Smooth muscle cell (in vitro differentiated cells): ENCODE measurements around the gene BCL2L2. TPM values are rescaled to one million over a fixed set of nuclear protein-coding genes. Genes with fewer than 3 reads are reported as not detected.

Source experiments
- DNase-seq: peaks from one replicate; lab custom pipeline; 2025; ENCODE audit not compliant: unreplicated experiment; lab: John Stamatoyannopoulos, UW
- H2AFZ ChIP-seq: fragments of 200-600 bp; sonication (generic); 2 replicates; pipeline ENCODE4 v1.6.0; 2016; ENCODE audit warnings: antibody characterized with exemption, low read depth, mild to moderate bottlenecking
- H3F3A ChIP-seq: fragments of 200-600 bp; sonication (generic); 2 replicates; pipeline ENCODE4 v1.6.0; 2017; ENCODE audit warnings: antibody characterized with exemption, low read depth
- H3K27ac ChIP-seq: fragments of 200-600 bp; sonication (generic); 2 replicates; pipeline ENCODE4 v1.5.1; 2016; ENCODE audit warnings: low read depth, mild to moderate bottlenecking
- H3K27me3 ChIP-seq: fragments of 200-600 bp; sonication (generic); 2 replicates; pipeline ENCODE4 v1.6.1; 2016; ENCODE audit warnings: low read depth, mild to moderate bottlenecking
- H3K36me3 ChIP-seq: fragments of 200-600 bp; sonication (generic); 2 replicates; pipeline ENCODE4 v1.5.1; 2016; ENCODE audit warnings: low read depth
- H3K4me1 ChIP-seq: fragments of 200-600 bp; sonication (generic); 2 replicates; pipeline ENCODE4 v1.5.1; 2016; ENCODE audit warnings: low read depth
- H3K4me2 ChIP-seq: fragments of 200-600 bp; sonication (generic); 2 replicates; pipeline ENCODE4 v1.6.0; 2016; ENCODE audit warnings: mild to moderate bottlenecking
- H3K4me3 ChIP-seq: fragments of 200-600 bp; sonication (generic); 2 replicates; pipeline ENCODE4 v1.5.1; 2016; ENCODE audit warnings: mild to moderate bottlenecking
- H3K79me2 ChIP-seq: fragments of 200-600 bp; sonication (generic); 2 replicates; pipeline ENCODE4 v1.6.0; 2016; ENCODE audit warnings: low read depth, mild to moderate bottlenecking
- H3K9ac ChIP-seq: fragments of 200-600 bp; sonication (generic); 2 replicates; pipeline ENCODE4 v1.6.0; 2016; ENCODE audit warnings: low read depth
- H3K9me3 ChIP-seq: fragments of 200-600 bp; sonication (generic); replicated peaks from 2 replicates; pipeline ENCODE4 v1.5.1; 2016; ENCODE audit warnings: low read depth
- H4K20me1 ChIP-seq: fragments of 200-600 bp; sonication (generic); 2 replicates; pipeline ENCODE4 v1.6.0; 2016; ENCODE audit warnings: low read depth
- CTCF ChIP-seq: fragments of 200-600 bp; sonication (generic); IDR thresholded peaks from 2 replicates; pipeline ENCODE4 v1.5.1; 2017; ENCODE audit warnings: borderline replicate concordance, mild to moderate bottlenecking, antibody characterized with exemption; ENCODE audit not compliant: insufficient read depth, poor library complexity, severe bottlenecking
- WGBS: methylation state at CpG from one replicate; pipeline ENCODE4 v1.1.7; 2016; ENCODE audit warnings: low lambda C conversion rate; 5-methylcytosine and 5-hydroxymethylcytosine counted together
- polyA plus RNA-seq: library from polyadenylated mRNA; unstranded; fragments of >200 nt; fragmentation: Nextera tagmentation; extraction: Ambion mirVana; gene quantifications from 2 replicates; pipeline ENCODE4 v1.2.1, GENCODE V29; 2016
- total RNA-seq: library from RNA; depleted of rRNA; stranded (reverse); fragments of >200 nt; gene quantifications from 2 replicates; pipeline ENCODE4 v1.2.3, GENCODE V29; 2014

Gene BCL2L2
- total and polyA plus RNA-seq, 2 experiments from 2014 or later = 1.6 to 11.7 TPM

GRCh38 chr14:23299211-23299957 is 7.2 kb upstream of the BCL2L2 start:
- Histone ChIP-seq H3K4me3 (no peak overlapping the region), H3K27me3 (no peaks in the 10 kb centered on the region), H3K27ac (peak overlapping the region; percentile 45), H3F3A (peaks cover 9% of the 10 kb centered on the region), H3K9ac (no peak overlapping the region), H3K4me1 (peaks cover 9% of the 10 kb centered on the region), H3K9me3 (no peaks in the 10 kb centered on the region), H3K36me3 (no peaks in the 10 kb centered on the region), H2AFZ (no peak overlapping the region), H3K79me2 (no peaks in the 10 kb centered on the region), H4K20me1 (no peaks in the 10 kb centered on the region), H3K4me2 (no peak overlapping the region)
- TF ChIP-seq CTCF = peak; percentile 26
- WGBS = 95% methylated on average over 2 of the region's 2 CpGs
- no peak for DNase-seq

- peaks cover 9% of the 10 kb centered on the region for H3F3A ChIP-seq
- WGBS = 78% methylated on average over 10 of the region's 10 CpGs
- H3K36me3 ChIP-seq = no peaks in the 10 kb centered on the region
- no peaks in the 10 kb centered on the region for H4K20me1 ChIP-seq
- H3K27me3 ChIP-seq = no peaks in the 10 kb centered on the region
- no peaks in the 10 kb centered on the region for H3K79me2 ChIP-seq
- no peak for DNase-seq
- TF ChIP-seq CTCF = no peak
- peak overlapping the region; percentile 72 for H3K4me3 ChIP-seq
- H3K4me2 ChIP-seq = peak overlapping the region; percentile 89
- peak overlapping the region; percentile 92 for H3K9ac ChIP-seq
- peaks cover 9% of the 10 kb centered on the region for H3K4me1 ChIP-seq
- H3K27ac ChIP-seq = peak overlapping the region; percentile 95
- H2AFZ ChIP-seq = no peak overlapping the region
- H3K9me3 ChIP-seq = no peaks in the 10 kb centered on the region
These were observed 6.5 kb upstream of the BCL2L2 start for GRCh38 chr14:23299986-23300686.

- no peaks in the 10 kb centered on the region for H3K36me3 ChIP-seq
- peaks cover 9% of the 10 kb centered on the region for H3K4me1 ChIP-seq
- H3K27ac ChIP-seq = peak overlapping the region; percentile 95
- no peaks in the 10 kb centered on the region for H3K9me3 ChIP-seq
- 2% methylated on average over 13 of the region's 13 CpGs for WGBS
- no peak for DNase-seq
- H3K79me2 ChIP-seq = no peaks in the 10 kb centered on the region
- peak overlapping the region; percentile 89 for H3K4me2 ChIP-seq
- H2AFZ ChIP-seq = no peak overlapping the region
- H4K20me1 ChIP-seq = no peaks in the 10 kb centered on the region
- H3K27me3 ChIP-seq = no peaks in the 10 kb centered on the region
- peak overlapping the region; percentile 72 for H3K4me3 ChIP-seq
- TF ChIP-seq CTCF = no peak
- H3K9ac ChIP-seq = peak overlapping the region; percentile 92
- H3F3A ChIP-seq = peaks cover 14% of the 10 kb centered on the region
These were observed 5.9 kb upstream of the BCL2L2 start for GRCh38 chr14:23300687-23301223.
